ENCODE results near the gene BCL11A.

- TF ChIP-seq POLR2AphosphoS5 (IDR thresholded peaks at IDR 0.05) (no peak), POLR2A (IDR thresholded peaks at IDR 0.05) (no peak), CTCF (IDR thresholded peaks at IDR 0.05) (no peak), EP300 (IDR thresholded peaks at IDR 0.05) (no peak)
These were observed 12.3 kb downstream of the BCL11A start for GRCh38 chr2:60541056-60541651.

Data from upper lobe of left lung (tissue), 4 donors.